Astrocyte of the hippocampus (primary cell): Measurements from ENCODE around the gene RMND5A.
"Not testable (repeated sequence)": the region's sequence is repeated elsewhere in the genome, so short reads cannot be mapped to it uniquely, and the experiment has no call there.

Experiments used
- DNase-seq: peaks from one replicate; pipeline ENCODE4 v3.0.0; 2011; ENCODE audit warnings: low read depth, low spot score

The RMND5A gene

DNA sequence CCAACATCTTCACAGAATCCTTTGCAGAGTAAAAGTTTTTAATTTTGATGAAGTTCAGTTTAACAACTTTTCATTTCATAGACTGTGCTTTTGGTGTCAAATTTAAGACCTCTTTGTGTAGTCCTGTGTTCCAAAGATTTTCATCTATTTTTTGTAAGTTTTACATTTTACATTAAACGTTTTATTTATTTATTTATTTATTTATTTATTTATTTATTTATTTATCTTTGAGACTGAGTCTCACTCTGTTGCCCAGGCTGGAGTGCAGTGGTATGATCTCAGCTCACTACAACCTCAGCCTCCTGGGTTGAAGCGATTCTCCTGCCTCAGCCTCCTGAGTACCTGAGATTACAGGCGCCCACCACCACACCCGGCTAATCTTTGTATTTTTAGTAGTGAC, 12.0 kb upstream of the RMND5A start:
- DNase-seq: not testable (repeated sequence)

DNA sequence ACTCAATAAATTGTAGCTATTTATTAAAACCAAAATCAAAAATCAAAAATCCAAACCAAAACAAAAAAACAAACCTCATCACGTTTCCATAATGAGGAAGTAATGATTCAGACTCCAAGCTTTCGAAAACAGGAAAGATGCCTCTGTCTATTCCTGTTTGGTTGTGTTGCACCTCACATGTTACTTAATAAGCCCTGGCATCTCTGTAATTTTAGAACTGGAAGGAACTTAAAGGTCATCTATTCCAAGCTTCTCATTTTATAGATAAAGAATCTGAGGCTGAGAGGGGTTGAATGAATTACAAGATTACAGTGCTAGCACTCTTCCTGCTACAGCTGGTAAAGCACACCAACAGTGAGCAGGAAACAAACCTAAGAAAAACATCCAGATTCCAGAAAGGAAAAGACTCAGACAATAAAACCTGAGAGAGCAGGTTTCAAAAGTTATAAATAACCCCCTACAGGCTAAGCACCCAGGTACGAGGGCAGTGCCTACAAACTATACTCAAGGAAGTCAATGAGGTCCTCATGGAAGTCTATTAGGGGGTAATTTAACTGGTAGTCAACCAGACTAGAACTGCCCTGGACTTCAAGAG, 5.4 kb upstream of the RMND5A start:
- not testable (repeated sequence) for DNase-seq

DNA sequence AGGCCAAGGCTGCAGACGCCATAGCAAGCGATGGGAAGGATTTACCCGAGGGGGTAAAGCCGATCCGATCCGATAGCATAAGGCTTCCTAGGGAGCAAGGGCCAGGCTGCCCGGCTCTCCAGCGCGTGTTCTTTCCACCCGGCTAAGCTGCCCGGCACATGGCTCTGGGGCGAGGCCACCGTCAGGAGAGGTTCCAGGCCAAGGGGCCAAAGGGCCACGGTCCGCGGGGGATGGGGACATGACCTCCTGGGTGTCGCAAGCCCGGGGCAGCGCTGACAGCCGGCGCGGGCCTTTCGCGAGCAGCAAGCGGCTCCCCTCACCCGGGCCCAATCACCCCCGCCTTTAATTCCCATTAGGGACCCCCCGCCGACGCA, 841 bp upstream of the RMND5A start:
- DNase-seq: not testable (repeated sequence)

DNA sequence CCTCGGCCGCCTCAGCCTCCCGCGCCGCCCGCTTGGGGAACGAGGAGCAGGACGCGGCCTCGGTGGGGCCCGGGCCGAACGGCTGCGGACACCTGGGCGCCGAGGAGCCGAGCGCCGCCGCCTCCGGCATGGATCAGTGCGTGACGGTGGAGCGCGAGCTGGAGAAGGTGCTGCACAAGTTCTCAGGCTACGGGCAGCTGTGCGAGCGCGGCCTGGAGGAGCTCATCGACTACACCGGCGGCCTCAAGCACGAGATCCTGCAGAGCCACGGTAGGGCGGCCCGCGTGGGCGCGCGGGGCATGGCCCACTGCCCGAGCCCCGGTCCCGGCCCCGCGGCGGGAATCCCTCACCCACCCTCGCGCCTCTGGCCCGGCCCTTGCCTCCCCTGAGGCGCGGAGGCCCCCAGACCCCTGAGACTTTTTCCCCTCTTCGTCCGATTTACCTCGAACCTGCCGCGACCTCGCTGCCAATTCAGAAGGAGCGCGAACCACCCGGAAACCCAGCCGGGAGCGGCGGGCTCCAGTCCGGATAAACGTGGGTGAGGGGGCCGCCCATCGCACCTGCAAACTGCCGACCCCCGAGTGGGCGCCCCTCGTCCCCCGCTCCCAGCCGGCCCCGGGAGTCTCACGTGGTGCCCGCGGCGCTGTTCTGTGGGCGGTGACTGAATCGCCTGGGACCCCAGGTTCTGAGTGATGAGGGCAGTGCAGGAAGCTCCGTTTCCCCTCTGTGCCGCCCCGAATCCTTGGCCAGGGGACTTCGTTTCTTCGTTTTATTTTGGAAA, 639 bp downstream of the RMND5A start:
- peak; percentile 61 for DNase-seq

DNA sequence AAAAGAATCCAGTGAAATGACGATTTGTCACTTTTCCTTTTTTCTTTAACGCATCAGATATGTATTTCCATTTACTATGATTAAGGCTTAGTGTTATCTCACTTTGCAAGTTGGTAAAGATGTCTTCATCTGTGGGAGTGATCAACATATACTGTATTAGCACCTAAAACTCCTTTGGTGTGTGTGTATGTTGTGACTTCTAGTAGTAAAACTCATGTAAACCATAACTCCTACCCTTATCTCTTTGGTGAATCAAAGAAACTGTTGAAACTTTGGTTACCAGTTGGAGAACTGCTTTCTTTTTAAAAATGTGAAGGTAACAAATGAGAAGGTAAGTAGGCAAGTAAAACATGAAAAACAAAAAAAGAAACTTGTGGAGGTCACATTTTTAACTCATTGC, 5.6 kb downstream of the RMND5A start:
- not testable (repeated sequence) for DNase-seq

DNA sequence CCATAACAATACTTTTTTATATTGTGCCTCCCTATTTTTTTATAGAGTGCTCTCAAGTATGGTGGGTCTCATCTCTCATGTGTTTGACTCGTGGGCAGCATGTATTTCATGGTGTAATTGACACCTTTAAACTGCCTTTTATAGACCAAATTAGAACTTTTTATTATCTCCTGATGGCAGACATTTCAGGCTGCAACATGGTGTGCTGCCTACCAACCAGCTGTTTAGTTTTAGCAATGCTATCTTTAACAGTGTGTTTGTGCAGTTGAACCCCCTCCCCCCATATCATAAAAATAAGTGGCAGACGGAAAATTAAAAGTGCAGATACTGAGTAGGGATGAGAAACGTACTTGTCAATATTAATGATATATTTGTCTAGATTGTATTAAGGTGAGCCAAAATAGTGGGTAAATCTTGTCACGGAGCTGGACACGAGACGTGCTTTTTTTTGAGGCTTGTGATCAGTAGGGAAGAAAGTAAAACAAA, 12.0 kb downstream of the RMND5A start:
- DNase-seq: not testable (repeated sequence)

DNA sequence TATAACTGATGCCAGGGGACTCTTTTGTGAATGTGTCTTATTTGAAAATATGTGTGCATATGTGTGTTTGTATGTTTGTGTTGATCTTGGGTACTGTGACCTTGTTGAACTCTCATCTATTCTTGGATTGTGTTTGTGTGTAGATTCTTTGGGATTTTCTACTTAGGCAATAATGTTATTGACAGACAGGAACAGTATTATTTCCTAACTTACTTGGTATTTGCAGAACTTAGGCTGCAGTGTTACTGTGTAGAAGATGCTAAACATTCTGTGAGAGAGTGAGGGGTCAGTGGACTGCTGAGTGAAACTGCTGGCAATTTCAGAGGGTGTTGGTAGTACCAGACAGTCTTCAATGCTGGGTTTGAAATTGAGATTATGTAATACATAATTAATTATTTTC, 12.7 kb downstream of the RMND5A start:
- not testable (repeated sequence) for DNase-seq

DNA sequence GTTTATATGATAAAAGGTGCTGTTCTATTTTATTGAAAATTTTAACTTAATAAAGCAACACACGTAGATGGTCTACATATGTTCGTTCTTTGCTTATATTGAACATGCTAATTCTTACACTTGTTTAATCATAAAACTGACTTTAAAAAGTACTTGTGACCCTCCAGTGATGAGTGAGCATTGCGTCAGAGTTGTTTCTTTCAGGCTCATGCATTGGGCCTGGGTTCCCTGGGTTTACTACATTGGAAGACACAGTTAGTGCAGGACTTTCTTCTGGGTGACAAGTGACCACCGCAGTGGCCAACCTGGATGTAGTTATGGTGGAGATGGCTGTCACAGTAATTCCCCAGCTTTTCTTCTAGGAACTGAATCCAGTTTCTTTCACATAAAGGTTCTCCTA, 13.4 kb downstream of the RMND5A start:
- DNase-seq: not testable (repeated sequence)

DNA sequence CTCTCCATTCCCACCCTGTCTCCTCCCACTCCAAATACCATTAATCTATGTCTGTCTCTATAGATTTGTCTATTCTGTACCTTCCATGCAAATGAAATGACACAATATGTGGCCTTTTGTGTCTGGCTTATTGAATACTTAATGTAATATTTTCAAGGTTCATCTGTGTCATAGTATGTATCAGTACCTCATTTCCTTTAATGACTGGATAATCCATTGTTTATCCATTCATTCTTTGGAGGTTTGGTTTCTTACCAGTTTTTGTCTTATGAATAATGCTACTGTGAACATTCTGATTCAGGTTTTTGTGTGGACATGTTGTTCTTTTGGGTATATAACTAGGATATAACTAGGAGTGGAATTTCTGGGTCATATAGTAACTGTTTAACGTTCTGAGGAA, 14.8 kb downstream of the RMND5A start:
- DNase-seq: not testable (repeated sequence)

DNA sequence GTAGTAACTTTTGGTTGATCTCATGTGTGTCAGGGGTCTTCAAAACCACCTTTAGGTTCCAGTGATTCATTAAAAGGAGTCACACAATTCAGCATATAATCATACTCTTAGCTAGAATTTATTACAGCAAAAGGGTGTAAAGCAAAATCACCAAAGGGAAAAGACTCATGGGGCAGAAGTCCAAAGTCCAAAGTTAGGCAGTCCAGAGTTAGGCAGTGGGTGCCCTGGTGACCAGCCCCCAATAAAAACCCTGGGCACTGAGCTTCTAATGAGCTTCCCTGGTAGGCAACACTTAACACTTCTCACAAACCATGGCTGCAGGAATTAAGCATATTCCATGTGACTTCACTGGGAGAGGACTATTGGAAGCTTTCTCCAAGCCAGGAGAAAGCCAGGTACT, 19.4 kb downstream of the RMND5A start:
- DNase-seq: not testable (repeated sequence)

DNA sequence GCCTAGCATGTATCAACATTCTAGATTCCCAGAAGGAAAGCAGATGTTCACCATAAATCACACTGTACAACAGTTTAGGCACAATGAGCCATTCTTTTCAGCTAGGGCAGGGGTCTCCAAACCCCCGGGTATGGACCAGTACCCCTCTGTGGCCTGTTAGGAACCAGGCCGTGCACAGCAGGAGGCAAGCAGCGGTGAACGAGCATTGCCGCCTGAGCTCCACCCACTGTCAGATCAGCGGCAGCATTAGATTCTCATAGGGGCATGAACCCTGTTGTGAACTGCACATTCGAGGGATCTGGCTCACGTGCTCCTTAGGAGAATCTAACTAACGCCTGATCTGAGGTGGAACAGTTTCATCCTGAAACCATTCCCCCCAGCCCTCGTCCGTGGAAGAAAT, 19.8 kb downstream of the RMND5A start:
- not testable (repeated sequence) for DNase-seq

DNA sequence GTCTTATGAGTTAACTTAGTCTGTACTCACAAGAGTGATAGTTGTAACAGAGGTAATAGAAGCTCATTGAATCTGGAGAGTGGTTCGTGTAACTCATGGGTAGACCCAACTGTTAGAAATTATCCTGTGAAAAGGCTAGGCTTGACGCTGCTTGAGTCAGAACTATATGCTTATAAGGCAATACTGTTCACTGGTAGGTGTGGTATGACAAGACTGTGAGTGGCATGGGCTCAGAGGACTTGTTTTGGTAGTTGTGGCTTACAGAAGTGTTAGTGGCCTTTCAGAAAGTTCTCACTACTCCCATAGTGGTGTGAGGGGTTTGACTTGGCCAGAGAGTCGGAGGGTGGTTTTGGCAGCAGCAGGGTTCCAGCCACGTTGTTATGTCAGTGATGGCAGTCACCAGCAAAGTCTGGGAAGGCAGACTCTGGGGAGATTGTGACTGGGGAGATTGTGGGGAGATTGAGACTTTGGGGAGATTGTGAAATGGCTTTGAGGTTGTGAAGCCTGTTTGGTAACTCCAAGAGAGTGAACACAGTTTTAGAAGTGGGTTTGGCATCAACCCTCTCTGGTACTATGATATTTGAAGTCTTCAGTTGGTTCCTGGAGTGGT, 21.9 kb downstream of the RMND5A start:
- DNase-seq: not testable (repeated sequence)

DNA sequence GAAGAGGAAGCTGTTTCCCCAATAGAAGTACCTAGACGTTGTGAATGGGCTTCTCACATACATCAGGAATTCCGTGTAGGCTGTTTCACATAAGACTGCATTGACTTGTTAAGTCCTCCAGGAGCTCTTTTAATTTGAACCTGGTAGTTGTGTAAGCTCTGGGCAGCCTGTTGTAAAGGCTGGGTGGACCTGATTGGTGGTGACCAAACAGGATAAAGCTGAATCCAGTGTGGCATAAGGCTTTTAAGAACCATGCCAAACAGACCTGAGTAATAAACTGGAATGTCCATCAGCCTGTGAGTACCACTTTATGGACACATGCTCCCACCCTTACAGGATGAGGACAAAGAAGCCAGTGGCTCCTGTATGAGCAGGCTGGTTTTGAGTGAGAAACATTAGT, 24.1 kb downstream of the RMND5A start:
- DNase-seq: no peak

DNA sequence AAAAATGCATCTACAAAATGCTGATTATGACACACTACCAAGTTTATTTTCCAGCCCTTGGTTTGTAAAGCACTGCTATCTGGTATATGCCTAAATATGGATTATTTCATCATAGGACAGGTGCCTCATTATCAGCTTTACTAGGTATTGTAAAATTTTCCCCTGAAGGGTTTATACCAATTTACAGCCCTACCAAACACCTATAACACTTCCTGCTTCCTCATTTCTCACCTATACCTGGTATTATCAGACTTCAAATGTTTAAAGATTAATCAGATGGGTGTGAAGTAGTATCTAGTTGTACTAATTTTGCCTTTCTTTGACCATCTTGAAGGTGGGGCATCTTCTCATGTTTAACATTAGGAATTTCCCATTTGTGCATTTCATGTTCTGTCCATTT, 26.8 kb downstream of the RMND5A start:
- no peak for DNase-seq

DNA sequence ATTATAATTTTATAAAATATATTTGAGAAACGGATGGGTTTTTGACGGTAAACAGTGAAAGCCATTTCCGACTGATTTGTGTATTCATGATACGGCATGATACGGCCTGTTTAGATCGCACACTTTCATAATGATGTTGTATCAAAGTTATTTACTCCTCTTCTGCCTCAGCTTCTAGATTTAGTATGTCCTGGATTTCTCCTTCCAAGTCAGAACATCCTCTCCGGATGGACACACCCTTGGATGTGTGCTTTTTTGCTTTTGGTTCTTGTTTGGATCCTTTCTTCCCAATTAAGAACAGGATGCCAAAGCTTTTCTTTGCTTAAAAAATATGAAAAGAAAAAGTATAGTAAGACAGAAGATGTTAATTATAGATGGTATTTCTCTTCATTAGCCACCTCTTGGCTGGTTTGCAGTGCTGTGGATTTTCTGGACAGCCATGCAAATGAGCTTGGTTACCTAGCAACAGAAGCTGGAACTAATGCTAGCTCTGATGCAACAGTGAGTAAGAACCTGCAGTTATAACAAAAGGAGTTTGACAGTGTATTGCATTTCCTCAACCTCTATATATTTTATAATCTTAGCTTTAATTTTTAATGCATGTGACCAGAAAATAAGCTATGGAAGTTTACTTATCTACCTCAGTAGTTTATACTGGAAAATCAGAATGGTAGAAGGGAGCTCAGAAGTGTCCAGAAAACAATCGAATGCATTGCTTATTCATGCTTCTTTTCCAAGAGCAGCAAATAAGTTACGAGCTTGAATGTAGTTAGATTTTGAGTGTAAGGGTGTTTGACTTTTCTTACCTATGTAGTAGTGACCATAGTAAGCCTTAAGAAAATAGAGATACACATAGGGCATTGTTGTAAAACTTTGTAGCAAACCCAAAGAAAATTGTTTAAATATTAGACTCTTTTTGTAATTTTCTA, 27.9 kb downstream of the RMND5A start:
- peak; percentile 81 for DNase-seq

DNA sequence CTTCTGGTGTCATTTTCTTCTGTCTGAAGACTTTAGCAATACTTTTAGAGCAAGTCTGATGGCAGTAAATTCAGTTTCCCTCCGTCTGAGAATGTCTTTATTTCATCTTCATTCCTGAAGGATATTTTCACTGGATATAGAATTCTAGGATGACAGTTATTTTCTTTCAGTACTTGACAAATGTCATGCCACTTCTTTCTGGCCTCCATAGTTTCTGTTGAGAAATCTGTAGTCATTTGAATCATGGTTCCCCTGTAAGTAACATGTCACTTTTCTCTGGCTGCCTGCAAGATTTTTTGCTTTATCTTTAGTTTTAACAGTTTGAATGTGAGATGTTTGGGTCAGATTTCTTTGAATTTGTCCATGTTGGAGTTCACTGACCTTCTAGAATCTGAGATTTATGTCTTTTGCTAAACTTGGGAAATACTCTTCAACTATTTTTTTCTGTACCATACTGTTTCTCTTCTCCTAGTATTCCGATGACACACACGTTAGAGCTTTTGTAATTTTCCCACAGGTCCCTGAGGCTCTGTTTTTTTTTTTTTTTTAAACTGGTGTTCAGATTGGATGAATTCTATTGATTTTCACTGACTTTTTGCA, 30.2 kb downstream of the RMND5A start:
- no peak for DNase-seq

DNA sequence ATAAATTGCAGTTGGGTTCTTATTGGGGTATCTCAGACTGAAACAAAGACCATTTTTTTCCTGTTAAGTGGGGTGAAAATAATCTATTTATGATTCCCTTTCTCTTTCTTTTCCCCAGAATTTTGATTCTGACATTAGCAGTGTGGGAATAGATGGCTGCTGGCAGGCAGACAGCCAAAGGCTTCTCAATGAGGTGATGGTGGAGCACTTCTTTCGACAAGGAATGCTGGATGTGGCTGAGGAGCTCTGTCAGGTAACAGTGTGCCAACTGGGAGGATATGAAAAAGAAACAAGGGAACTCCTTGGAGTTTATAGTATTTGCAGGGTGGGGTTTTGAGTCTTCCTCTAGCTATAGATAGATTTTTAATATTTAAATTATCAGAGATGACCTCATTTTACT, 31.7 kb downstream of the RMND5A start:
- DNase-seq: no peak

DNA sequence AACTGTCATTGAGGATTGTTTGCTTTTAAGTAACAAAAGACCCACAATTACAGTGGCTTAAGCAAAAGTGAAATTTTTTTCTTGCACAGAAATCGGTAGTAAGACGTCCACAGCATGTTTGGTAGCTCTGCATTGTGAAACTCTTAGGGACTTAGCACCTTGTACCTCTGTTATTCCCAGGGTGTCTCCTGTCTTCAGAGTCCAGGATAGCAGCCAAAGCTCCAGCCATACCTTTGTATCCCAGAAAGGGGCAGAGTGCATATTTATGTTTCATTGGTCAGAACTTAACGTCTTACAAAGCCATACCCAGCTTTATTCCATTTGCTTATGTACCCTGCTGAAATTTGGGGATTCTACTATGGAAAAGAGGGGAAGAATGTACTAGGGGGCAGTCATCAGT, 32.8 kb downstream of the RMND5A start:
- DNase-seq: no peak

DNA sequence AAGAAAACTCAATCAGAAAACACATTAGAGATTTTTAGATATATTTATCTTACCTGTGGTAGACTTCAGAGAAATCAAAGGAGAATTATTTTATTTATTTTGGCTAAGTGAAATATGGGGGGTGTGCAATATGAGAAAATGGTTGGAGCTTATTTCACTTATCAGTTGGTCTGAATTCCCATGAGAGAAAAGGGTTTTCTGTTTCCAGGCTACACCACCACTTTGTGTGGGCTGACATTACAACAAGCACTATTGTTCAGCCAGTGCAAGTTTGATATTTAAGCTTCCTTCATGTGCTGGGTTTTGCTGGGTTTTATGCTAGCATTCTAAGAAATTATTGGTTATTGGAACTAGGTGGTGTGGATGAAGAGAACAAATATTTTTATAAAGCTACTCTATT, 33.5 kb downstream of the RMND5A start:
- DNase-seq: no peak

DNA sequence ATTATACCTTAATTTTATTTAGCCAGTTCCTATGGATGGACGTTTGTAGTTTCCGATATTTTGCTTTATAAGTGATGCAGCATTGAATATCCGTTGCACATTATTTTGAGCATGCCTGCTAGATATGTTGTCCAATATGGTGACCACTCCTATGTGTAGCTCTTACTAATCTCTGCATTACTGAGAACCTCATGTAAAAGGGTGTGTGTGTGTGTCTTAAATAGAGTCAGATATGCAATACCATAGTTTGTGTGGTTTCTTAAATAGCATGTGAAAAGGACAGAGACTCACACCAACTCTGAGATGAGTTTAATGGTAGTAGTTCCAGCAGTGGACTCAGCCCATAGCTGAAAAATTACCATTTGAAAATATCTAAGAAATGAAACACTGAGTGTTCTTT, 38.3 kb downstream of the RMND5A start:
- no peak for DNase-seq

DNA sequence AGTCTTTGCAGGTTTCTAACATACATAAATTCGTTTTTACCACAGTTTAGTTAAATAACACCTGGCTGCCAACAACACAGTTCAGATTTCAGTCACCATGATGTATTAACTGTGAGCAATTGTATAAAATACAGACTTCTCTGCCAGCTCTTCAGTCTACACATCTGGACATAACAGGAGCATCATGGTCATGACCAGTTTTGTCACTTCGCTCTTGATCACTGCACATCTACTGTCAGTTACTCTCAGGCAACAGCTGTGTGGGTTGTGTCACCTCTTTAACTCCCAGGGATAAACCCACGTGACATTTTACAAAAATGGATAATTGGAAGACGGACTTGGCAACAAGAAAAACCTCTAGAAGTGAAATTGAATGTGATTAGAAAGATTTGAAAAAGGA, 40.3 kb downstream of the RMND5A start:
- no peak for DNase-seq
